C4-2B (cell line): Measurements from ENCODE around the gene NBAS.
"Not testable (repeated sequence)": the region's sequence is repeated elsewhere in the genome, so short reads cannot be mapped to it uniquely, and the experiment has no call there.

ENCODE experiments used
- CTCF ChIP-seq: fragments of 450-650 bp; conservative IDR thresholded peaks from 2 replicates; pipeline ENCODE4 v1.5.1; 2017; ENCODE audit warnings: mild to moderate bottlenecking
- ZFX ChIP-seq: fragments of 450-650 bp; IDR thresholded peaks from 2 replicates; pipeline ENCODE4 v1.6.1; 2017

- not testable (repeated sequence) for TF ChIP-seq CTCF, ZFX
These were observed 350.6 kb downstream of the NBAS start for GRCh38 chr2:15210542-15210941.
